ENCODE measurements around the gene CD1E. TPM values are rescaled to one million over a fixed set of nuclear protein-coding genes. Genes with fewer than 3 reads are reported as not detected.

CD1E gene
- total and polyA plus RNA-seq, 2 of the 13 experiments (the other 11 are each of a cell fraction or from before 2014, with no cell fraction given) = not detected

DNA sequence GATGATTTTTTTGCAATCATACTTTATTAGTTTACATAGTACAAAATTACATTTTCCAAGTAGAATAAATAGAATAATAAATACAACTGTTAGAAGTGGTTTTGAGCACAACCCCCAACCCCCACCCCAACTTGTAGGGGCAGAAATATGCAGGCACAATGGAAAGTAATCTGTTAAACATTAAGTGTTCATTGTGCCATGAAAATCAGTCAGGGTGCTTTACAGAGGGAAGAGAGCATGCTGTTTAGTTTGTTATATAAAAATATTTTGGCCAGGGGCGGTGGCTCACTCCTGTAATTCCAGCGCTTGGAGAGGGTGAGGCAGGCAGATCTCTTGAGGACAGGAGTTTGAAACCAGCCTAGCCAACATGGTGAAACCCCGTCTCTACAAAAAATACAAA lies 43.0 kb downstream of the CD1E start:
- no peak overlapping the region for H2AFZ ChIP-seq (ENCODE audit: low read length)
- TF ChIP-seq POLR2A (IDR thresholded peaks at IDR 0.05; ENCODE audit: insufficient read depth in 1 of 2, low read depth in 2 of 2, low read length in 2 of 2) (no peak), HOXA9 (CRISPR knock-in tag; IDR thresholded peaks at IDR 0.05; ENCODE audit: borderline replicate concordance) (no peak), YEATS4 (CRISPR knock-in tag; IDR thresholded peaks at IDR 0.05; ENCODE audit: borderline replicate concordance) (no peak)
- TF ChIP-seq, protein P1, sequence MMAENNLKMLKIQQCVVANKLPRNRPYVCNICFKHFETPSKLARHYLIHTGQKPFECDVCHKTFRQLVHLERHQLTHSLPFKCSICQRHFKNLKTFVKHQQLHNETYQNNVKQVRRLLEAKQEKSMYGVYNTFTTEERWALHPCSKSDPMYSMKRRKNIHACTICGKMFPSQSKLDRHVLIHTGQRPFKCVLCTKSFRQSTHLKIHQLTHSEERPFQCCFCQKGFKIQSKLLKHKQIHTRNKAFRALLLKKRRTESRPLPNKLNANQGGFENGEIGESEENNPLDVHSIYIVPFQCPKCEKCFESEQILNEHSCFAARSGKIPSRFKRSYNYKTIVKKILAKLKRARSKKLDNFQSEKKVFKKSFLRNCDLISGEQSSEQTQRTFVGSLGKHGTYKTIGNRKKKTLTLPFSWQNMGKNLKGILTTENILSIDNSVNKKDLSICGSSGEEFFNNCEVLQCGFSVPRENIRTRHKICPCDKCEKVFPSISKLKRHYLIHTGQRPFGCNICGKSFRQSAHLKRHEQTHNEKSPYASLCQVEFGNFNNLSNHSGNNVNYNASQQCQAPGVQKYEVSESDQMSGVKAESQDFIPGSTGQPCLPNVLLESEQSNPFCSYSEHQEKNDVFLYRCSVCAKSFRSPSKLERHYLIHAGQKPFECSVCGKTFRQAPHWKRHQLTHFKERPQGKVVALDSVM (CRISPR knock-in tag; IDR thresholded peaks at IDR 0.05) = no peak
- BruUV-seq (replicated peaks) = no TSS peak
- H4K20me1 ChIP-seq (ENCODE audit: insufficient read depth, low read length) = no peaks in the 10 kb centered on the region
- no peak overlapping the region for H3K9ac ChIP-seq (ENCODE audit: insufficient read depth, low read depth, low read length)
- no peaks in the 10 kb centered on the region for H3K27me3 ChIP-seq (ENCODE audit: control insufficient read depth in 1 of 2, insufficient read depth in 2 of 2, low read length in 2 of 2)
- DNase-seq (ENCODE audit: low spot score) (no peak), ATAC-seq (no peak), FAIRE-seq (no peak)
- ChIA-PET CTCF (ENCODE audit: low intra/inter-chr PET ratio, low total read pairs) (no interaction called here), POLR2A (no interaction called here)
- no peak overlapping the region for H3K4me2 ChIP-seq (ENCODE audit: low read depth, low read length)
- no peak overlapping the region for H3K27ac ChIP-seq (ENCODE audit: extremely low read length, insufficient read depth, low read length)
- in situ Hi-C loops (cut with HindIII; ENCODE audit: extremely low pct_ligation_motif_present, low pct_unique_long_range_greater_than_20kb) = no loop called here
- intact Hi-C loops (cut with micrococcal nuclease; ENCODE audit: unreplicated experiment) = no loop called here
- H3K4me3 ChIP-seq (replicated peaks in 1 of 3; ENCODE audit: insufficient read depth in 1 of 3, low read depth in 2 of 3, low read length in 3 of 3) = no peak overlapping the region
- no peaks in the 10 kb centered on the region for H3K4me1 ChIP-seq (ENCODE audit: insufficient read depth, low read length)
- no peaks in the 10 kb centered on the region for H3K79me2 ChIP-seq (ENCODE audit: insufficient read depth, low read length)
- peaks cover 36% of the 10 kb centered on the region for H3K9me3 ChIP-seq (ENCODE audit: low read length)
- H3K36me3 ChIP-seq (replicated peaks in 1 of 2; ENCODE audit: control insufficient read depth in 1 of 2, insufficient read depth in 2 of 2, low read length in 2 of 2) = no peaks in the 10 kb centered on the region
- 6% methylated on average over 3 of the region's 3 CpGs for WGBS (ENCODE audit: low lambda C conversion rate)

DNA sequence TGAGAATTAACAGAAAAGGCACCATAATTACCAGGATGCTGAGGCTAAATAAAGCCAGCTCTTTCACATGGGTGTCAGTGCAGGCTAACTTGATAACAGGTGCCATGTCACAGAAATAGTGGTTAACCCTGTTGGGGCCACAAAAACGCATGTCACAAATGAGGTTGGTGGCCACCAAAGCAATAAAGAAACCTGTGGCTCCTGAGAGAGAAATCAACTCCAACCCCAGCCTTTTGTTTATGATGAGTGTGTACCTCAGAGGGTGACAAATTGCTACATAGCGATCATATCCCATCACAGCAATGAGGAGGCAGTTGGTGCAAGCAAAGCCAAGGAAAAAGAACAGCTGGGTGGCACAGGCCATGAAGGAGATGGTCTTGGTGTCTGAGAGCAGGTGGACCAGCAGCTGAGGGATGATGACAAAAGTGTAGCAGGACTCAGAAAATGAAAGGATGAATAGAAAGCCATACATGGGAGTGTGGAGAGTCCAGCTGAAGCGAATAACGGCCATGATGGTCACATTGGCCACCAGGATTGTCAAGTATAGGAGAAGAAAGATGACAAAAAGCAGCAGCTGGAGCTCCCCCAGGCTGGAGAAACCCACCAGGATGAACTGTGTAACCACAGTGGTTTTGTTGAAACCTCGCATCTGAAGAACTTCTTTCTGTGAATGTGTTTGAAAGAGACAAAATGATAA lies 45.3 kb downstream of the CD1E start, which contains the start of gene OR10T2:
Gene OR10T2 (minus strand): TSS at position 649 of the 697 bp plus-strand sequence. CDS start 0 bp downstream, at position 649.
- no peaks in the 10 kb centered on the region for H4K20me1 ChIP-seq (ENCODE audit: insufficient read depth, low read length)
- 1% methylated on average over 5 of the region's 5 CpGs for WGBS (ENCODE audit: low lambda C conversion rate)
- intact Hi-C loops (cut with micrococcal nuclease; ENCODE audit: unreplicated experiment) = no loop called here
- no peak within 1 kb of the TSS for H3K27ac ChIP-seq (ENCODE audit: extremely low read length, insufficient read depth, low read length)
- DNase-seq (ENCODE audit: low spot score) (no peak), ATAC-seq (no peak), FAIRE-seq (no peak)
- H3K9ac ChIP-seq (ENCODE audit: insufficient read depth, low read depth, low read length) = no peak within 1 kb of the TSS
- H3K9me3 ChIP-seq (ENCODE audit: low read length) = peaks cover 26% of the 10 kb centered on the region
- H3K79me2 ChIP-seq (ENCODE audit: insufficient read depth, low read length) = no peaks in the 10 kb centered on the region
- H3K4me3 ChIP-seq (replicated peaks in 1 of 3; ENCODE audit: insufficient read depth in 1 of 3, low read depth in 2 of 3, low read length in 3 of 3) = no peak within 1 kb of the TSS
- in situ Hi-C loops (cut with HindIII; ENCODE audit: extremely low pct_ligation_motif_present, low pct_unique_long_range_greater_than_20kb) = no loop called here
- H2AFZ ChIP-seq (ENCODE audit: low read length) = no peak within 1 kb of the TSS
- no peak within 1 kb of the TSS for H3K4me2 ChIP-seq (ENCODE audit: low read depth, low read length)
- no peaks in the 10 kb centered on the region for H3K27me3 ChIP-seq (ENCODE audit: control insufficient read depth in 1 of 2, insufficient read depth in 2 of 2, low read length in 2 of 2)
- no TSS peak for BruUV-seq (replicated peaks)
- POLR2A ChIA-PET = no interaction called here
- H3K36me3 ChIP-seq (replicated peaks in 1 of 2; ENCODE audit: control insufficient read depth in 1 of 2, insufficient read depth in 2 of 2, low read length in 2 of 2) = no peaks in the 10 kb centered on the region
- CTCF ChIA-PET (ENCODE audit: low intra/inter-chr PET ratio, low total read pairs) = no interaction called here
- H3K4me1 ChIP-seq (ENCODE audit: insufficient read depth, low read length) = no peaks in the 10 kb centered on the region
- TF ChIP-seq SPEN (CRISPR knock-in tag; IDR thresholded peaks at IDR 0.05; ENCODE audit: low read depth) (no peak), RBAK (CRISPR knock-in tag; IDR thresholded peaks at IDR 0.05) (no peak), MTA1 (CRISPR knock-in tag; IDR thresholded peaks at IDR 0.05; ENCODE audit: borderline replicate concordance) (no peak), FOXO1 (CRISPR knock-in tag; IDR thresholded peaks at IDR 0.05) (no peak), ZNF441 (CRISPR knock-in tag; IDR thresholded peaks at IDR 0.05; ENCODE audit: borderline replicate concordance) (no peak), ZNF24 (IDR thresholded peaks at IDR 0.05) (no peak), HHEX (CRISPR knock-in tag; IDR thresholded peaks at IDR 0.05) (no peak), GATAD1 (CRISPR knock-in tag; IDR thresholded peaks at IDR 0.05) (no peak)
- TF ChIP-seq, protein P2, sequence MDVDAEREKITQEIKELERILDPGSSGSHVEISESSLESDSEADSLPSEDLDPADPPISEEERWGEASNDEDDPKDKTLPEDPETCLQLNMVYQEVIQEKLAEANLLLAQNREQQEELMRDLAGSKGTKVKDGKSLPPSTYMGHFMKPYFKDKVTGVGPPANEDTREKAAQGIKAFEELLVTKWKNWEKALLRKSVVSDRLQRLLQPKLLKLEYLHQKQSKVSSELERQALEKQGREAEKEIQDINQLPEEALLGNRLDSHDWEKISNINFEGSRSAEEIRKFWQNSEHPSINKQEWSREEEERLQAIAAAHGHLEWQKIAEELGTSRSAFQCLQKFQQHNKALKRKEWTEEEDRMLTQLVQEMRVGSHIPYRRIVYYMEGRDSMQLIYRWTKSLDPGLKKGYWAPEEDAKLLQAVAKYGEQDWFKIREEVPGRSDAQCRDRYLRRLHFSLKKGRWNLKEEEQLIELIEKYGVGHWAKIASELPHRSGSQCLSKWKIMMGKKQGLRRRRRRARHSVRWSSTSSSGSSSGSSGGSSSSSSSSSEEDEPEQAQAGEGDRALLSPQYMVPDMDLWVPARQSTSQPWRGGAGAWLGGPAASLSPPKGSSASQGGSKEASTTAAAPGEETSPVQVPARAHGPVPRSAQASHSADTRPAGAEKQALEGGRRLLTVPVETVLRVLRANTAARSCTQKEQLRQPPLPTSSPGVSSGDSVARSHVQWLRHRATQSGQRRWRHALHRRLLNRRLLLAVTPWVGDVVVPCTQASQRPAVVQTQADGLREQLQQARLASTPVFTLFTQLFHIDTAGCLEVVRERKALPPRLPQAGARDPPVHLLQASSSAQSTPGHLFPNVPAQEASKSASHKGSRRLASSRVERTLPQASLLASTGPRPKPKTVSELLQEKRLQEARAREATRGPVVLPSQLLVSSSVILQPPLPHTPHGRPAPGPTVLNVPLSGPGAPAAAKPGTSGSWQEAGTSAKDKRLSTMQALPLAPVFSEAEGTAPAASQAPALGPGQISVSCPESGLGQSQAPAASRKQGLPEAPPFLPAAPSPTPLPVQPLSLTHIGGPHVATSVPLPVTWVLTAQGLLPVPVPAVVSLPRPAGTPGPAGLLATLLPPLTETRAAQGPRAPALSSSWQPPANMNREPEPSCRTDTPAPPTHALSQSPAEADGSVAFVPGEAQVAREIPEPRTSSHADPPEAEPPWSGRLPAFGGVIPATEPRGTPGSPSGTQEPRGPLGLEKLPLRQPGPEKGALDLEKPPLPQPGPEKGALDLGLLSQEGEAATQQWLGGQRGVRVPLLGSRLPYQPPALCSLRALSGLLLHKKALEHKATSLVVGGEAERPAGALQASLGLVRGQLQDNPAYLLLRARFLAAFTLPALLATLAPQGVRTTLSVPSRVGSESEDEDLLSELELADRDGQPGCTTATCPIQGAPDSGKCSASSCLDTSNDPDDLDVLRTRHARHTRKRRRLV (CRISPR knock-in tag; IDR thresholded peaks at IDR 0.05) = no peak
